GM20000 (cell line): Measurements from ENCODE around the gene CDK5.

Source experiments
- DNase-seq: peaks from one replicate; pipeline ENCODE4 v3.0.0; 2012; ENCODE audit warnings: low spot score
- CTCF ChIP-seq: IDR thresholded peaks from 2 replicates; pipeline ENCODE4 v1.5.1; 2012; ENCODE audit warnings: mild to moderate bottlenecking, control low read depth; ENCODE audit errors: extremely low read depth, missing control alignments

The CDK5 gene

GRCh38 chr7:151057506-151057988 is at the start of gene CDK5:
CDK5 (minus strand) TSS chr7:151057897; CDS start chr7:151057848, 49 bp downstream.
- TF ChIP-seq CTCF: no peak
- no peak for DNase-seq

GRCh38 chr7:151104411-151105235 is 46.9 kb upstream of the CDK5 start:
- no peak for DNase-seq
- TF ChIP-seq CTCF: no peak

- no peak for TF ChIP-seq CTCF
- DNase-seq: no peak
Observed at GRCh38 chr7:151103973-151104372, 46.3 kb upstream of the CDK5 start.

- no peak for TF ChIP-seq CTCF
- DNase-seq: no peak
Observed at GRCh38 chr7:151102991-151103390, 45.3 kb upstream of the CDK5 start.

- TF ChIP-seq CTCF: no peak
- no peak for DNase-seq
Observed at GRCh38 chr7:151101621-151102396, 44.1 kb upstream of the CDK5 start.

GRCh38 chr7:151100921-151101320 is 43.2 kb upstream of the CDK5 start:
- DNase-seq: no peak

More at GRCh38 chr7:151100921-151101320, 43.2 kb upstream of the CDK5 start:
- no peak for TF ChIP-seq CTCF
